H1 (cell line): ENCODE data around the gene ZDHHC1. TPM values are rescaled to one million over a fixed set of nuclear protein-coding genes. Genes with fewer than 3 reads are reported as not detected.

Source experiments
- BCL11A ChIP-seq, 2 experiments: IDR thresholded peaks; one replicate each; pipeline ENCODE4 v1.6.1; 2011; ENCODE audit warnings: low read depth in 2 of 2, low read length in 2 of 2, mild to moderate bottlenecking in 2 of 2
- CBX8 ChIP-seq: fragments of 300-800, 300-1000 bp; sonication (generic); IDR thresholded peaks from 2 replicates; pipeline ENCODE4 v1.7.1; 2016; ENCODE audit warnings: low read depth, low read length, borderline replicate concordance
- JUND ChIP-seq: IDR thresholded peaks from 2 replicates; pipeline ENCODE4 v1.6.1; 2011; ENCODE audit warnings: mild to moderate bottlenecking, improper control_type of control experiment, low read length
- KDM1A ChIP-seq: fragments of 200-600, 300-600 bp; sonication (generic); IDR thresholded peaks from 2 replicates; pipeline ENCODE4 v1.7.1; 2016; ENCODE audit warnings: mild to moderate bottlenecking, low read length, borderline replicate concordance
- MAX ChIP-seq: IDR thresholded peaks from 2 replicates; pipeline ENCODE4 v1.6.1; 2012; ENCODE audit warnings: inconsistent platforms
- POLR2AphosphoS5 ChIP-seq: IDR thresholded peaks from 2 replicates; pipeline ENCODE4 v1.6.1; 2011; ENCODE audit warnings: low read depth, low read length
- SIN3A ChIP-seq, 2 experiments: IDR thresholded peaks in 1 of 2; conservative IDR thresholded peaks in 1 of 2; 2 replicates each; pipeline ENCODE4 v1.6.1; 2011 to 2012; ENCODE audit warnings: low read length in 2 of 2, improper control_type of control experiment in 1 of 2, low read depth in 1 of 2, mild to moderate bottlenecking in 1 of 2
- SUZ12 ChIP-seq: fragments of 200-600 bp; sonication (generic); IDR thresholded peaks from 2 replicates; pipeline ENCODE4 v1.6.1; 2012; ENCODE audit warnings: mild to moderate bottlenecking, inconsistent platforms, low read length, moderate library complexity, mixed read lengths
- TAF1 ChIP-seq: IDR thresholded peaks from 2 replicates; pipeline ENCODE4 v1.6.1; 2011; ENCODE audit warnings: mild to moderate bottlenecking, low read depth, low read length
- TAF7 ChIP-seq: optimal IDR thresholded peaks from 2 replicates; pipeline ENCODE3; 2011; ENCODE audit warnings: low read depth, mild to moderate bottlenecking, inconsistent platforms, low read length, moderate library complexity, borderline replicate concordance
- TEAD4 ChIP-seq: IDR thresholded peaks from 2 replicates; pipeline ENCODE4 v1.6.1; 2012; ENCODE audit warnings: low read depth, low read length, inconsistent platforms, mixed read lengths
- ZNF274 ChIP-seq: IDR thresholded peaks from 2 replicates; pipeline ENCODE4 v1.7.0; 2012; ENCODE audit warnings: low read length, borderline replicate concordance; ENCODE audit errors: extremely low read depth
- polyA plus RNA-seq, 7 experiments: library from polyadenylated mRNA; depleted of rRNA in 3 of 7; stranded (reverse) in 5 of 7; unstranded in 2 of 7; fragments of >200 nt in 5 of 7; fragments of 200-250 nt in 2 of 7; gene quantifications; 1 replicate in 5 of 7; 2 replicates in 1 of 7; 4 replicates in 1 of 7; pipeline versions ENCODE4 v1.2.1 to v1.2.3, GENCODE V29; 2011 to 2013; ENCODE audit warnings: missing spikeins in 2 of 7, mixed read lengths in 2 of 7
- total RNA-seq: library from RNA; stranded (reverse); fragmentation: NEBNext Ultra II Directional; extraction: Animal tissue kit (Norgen Biotek cat#: 25700); gene quantifications from 2 replicates; pipeline ENCODE4 v1.2.1, GENCODE V29; 2021

Gene ZDHHC1
- total and polyA plus RNA-seq, 2 of the 8 experiments (the other 6 are each of a cell fraction or from before 2014, with no cell fraction given) = 3.1 to 4.9 TPM

GRCh38 chr16:67405336-67405735 lies 10.9 kb downstream of the ZDHHC1 start (continued):
- TF ChIP-seq TAF7 (no peak), JUND (no peak), BCL11A (IDR thresholded peaks at IDR 0.05; ENCODE audit: low read depth in 2 of 2, low read length in 2 of 2) (no peak), TEAD4 (no peak), KDM1A (no peak), ZNF274 (no peak), SIN3A (conservative IDR thresholded peaks at IDR 0.05 in 1 of 2, IDR thresholded peaks at IDR 0.05 in 1 of 2; ENCODE audit: low read depth in 1 of 2, low read length in 2 of 2) (no peak), SUZ12 (no peak), MAX (no peak), POLR2AphosphoS5 (no peak), CBX8 (no peak), TAF1 (no peak)
